IPS-20b (cell line): ENCODE data around the gene IGBP1.

Source experiments
- H3K27ac ChIP-seq: one replicate; pipeline ENCODE4 v1.5.1; 2013; ENCODE audit warnings: low read length
- H3K27me3 ChIP-seq: 2 replicates; pipeline ENCODE4 v1.6.1; 2013; ENCODE audit warnings: mild to moderate bottlenecking, low read length, inconsistent platforms; ENCODE audit not compliant: insufficient read depth
- H3K36me3 ChIP-seq: 2 replicates; pipeline ENCODE4 v1.6.1; 2013; ENCODE audit warnings: low read depth, mild to moderate bottlenecking, inconsistent platforms, low read length, moderate library complexity; ENCODE audit not compliant: insufficient read depth
- H3K4me1 ChIP-seq: 2 replicates; pipeline ENCODE4 v1.6.1; 2013; ENCODE audit warnings: mild to moderate bottlenecking, control low read depth, inconsistent platforms, low read length, moderate library complexity; ENCODE audit not compliant: insufficient read depth
- H3K4me3 ChIP-seq: 2 replicates; pipeline ENCODE4 v1.5.1; 2013; ENCODE audit warnings: mild to moderate bottlenecking, low read length, inconsistent platforms
- H3K9ac ChIP-seq: 2 replicates; pipeline ENCODE4 v1.6.1; 2013; ENCODE audit warnings: low read depth, mild to moderate bottlenecking, inconsistent platforms, low read length, moderate library complexity
- H3K9me3 ChIP-seq: 2 replicates; pipeline ENCODE4 v1.6.1; 2013; ENCODE audit warnings: mild to moderate bottlenecking, low read depth, low read length, inconsistent platforms; ENCODE audit not compliant: insufficient read depth

The IGBP1 gene

DNA sequence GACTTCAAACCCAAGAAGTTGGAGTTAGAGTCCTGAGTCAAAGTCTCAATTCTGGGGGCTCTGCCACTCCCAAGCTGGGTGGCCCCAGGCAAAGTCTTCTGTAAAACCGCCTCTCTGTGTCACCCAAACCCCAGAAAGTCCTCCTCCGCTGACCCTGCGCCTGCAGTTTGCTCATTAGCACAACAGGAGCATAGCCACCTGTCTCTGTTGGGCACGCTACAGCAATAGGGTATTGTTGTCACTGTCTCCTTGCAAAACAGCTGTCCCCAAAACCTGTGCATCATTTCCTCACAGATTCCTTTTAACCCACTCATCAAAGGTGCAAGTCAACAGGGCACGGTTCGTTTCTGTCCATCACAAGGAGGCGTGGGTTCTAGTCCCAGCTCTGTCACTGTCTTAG, 36.0 kb downstream of the IGBP1 start:
- Histone ChIP-seq H3K9ac (peak overlapping the region; percentile 51; the same call in 1 of the 2 replicates), H3K9me3 (no peaks in the 10 kb centered on the region), H3K4me3 (peak overlapping the region; percentile 39; the same call in 1 of the 2 replicates), H3K36me3 (peaks cover 18% of the 10 kb centered on the region; the same call in 1 of the 2 replicates), H3K27me3 (no peaks in the 10 kb centered on the region), H3K27ac (no peak overlapping the region), H3K4me1 (peaks cover 39% of the 10 kb centered on the region)

- peak overlapping the region; percentile 39 for H3K27ac ChIP-seq
- peak overlapping the region; percentile 28; the same call in 1 of the 2 replicates for H3K4me3 ChIP-seq
- H3K9me3 ChIP-seq = no peaks in the 10 kb centered on the region
- H3K9ac ChIP-seq = peak overlapping the region; percentile 13; the same call in 1 of the 2 replicates
- peaks cover 39% of the 10 kb centered on the region for H3K4me1 ChIP-seq
- no peaks in the 10 kb centered on the region for H3K27me3 ChIP-seq
- H3K36me3 ChIP-seq = 0 out of 2 replicates have a peak, but pooled peaks cover 3% of the 10 kb centered on the region
Observed at GRCh38 chrX:70171624-70172023, 38.4 kb downstream of the IGBP1 start.

DNA sequence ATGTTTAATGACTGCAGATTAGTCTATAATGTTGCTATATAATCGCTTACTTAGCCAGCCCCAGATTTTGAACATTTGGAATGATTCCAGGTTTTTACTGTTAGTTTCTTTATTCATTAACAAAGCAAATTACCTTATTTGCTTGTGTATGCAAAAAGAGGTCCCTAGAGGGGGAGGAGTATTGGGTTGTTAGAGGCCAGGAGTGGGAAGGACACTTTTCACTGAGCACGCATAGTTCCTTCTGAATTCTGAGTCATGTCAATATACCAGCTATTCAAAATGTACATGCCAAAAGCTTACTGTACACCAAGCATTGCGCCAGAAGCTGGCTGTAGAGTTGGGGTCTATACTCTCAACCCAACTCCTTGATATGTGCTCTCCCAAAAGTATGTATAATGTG, 39.0 kb downstream of the IGBP1 start:
- 0 out of 2 replicates have a peak overlapping the region, but pooled peaks have one; percentile 28 for H3K4me3 ChIP-seq
- no peak overlapping the region for H3K27ac ChIP-seq
- H3K36me3 ChIP-seq = no peaks in the 10 kb centered on the region
- H3K9ac ChIP-seq = no peak overlapping the region
- H3K27me3 ChIP-seq = no peaks in the 10 kb centered on the region
- peaks cover 37% of the 10 kb centered on the region for H3K4me1 ChIP-seq
- H3K9me3 ChIP-seq = no peaks in the 10 kb centered on the region

- no peak overlapping the region for H3K4me3 ChIP-seq
- no peak overlapping the region for H3K9ac ChIP-seq
- H3K4me1 ChIP-seq = peaks cover 31% of the 10 kb centered on the region
Observed at GRCh38 chrX:70172964-70173363, 39.7 kb downstream of the IGBP1 start.

GRCh38 chrX:70174754-70175153, 41.5 kb downstream of the IGBP1 start:
- no peak overlapping the region for H3K9ac ChIP-seq
- H3K27me3 ChIP-seq = no peaks in the 10 kb centered on the region
- no peak overlapping the region for H3K27ac ChIP-seq
- no peak overlapping the region for H3K4me3 ChIP-seq
- H3K9me3 ChIP-seq = no peaks in the 10 kb centered on the region
- H3K36me3 ChIP-seq = no peaks in the 10 kb centered on the region
- peaks cover 18% of the 10 kb centered on the region for H3K4me1 ChIP-seq

More at GRCh38 chrX:70172964-70173363, 39.7 kb downstream of the IGBP1 start:
- H3K27me3 ChIP-seq = no peaks in the 10 kb centered on the region
- H3K9me3 ChIP-seq = no peaks in the 10 kb centered on the region
- H3K36me3 ChIP-seq = no peaks in the 10 kb centered on the region
- no peak overlapping the region for H3K27ac ChIP-seq

- no peak overlapping the region for H3K9ac ChIP-seq
- H3K36me3 ChIP-seq = no peaks in the 10 kb centered on the region
- H3K27me3 ChIP-seq = no peaks in the 10 kb centered on the region
Observed at GRCh38 chrX:70175338-70175737, 42.1 kb downstream of the IGBP1 start.

GRCh38 chrX:70176938-70177533, 43.8 kb downstream of the IGBP1 start, which contains the start of gene DGAT2L6:
Gene DGAT2L6, plus strand, starts transcription at chrX:70177483. Its CDS starts 100 bp downstream, at chrX:70177583.
- Histone ChIP-seq H3K9me3 (no peaks in the 10 kb centered on the region), H3K9ac (no peak within 1 kb of the TSS), H3K27ac (no peak within 1 kb of the TSS), H3K4me3 (no peak within 1 kb of the TSS), H3K4me1 (peaks cover 8% of the 10 kb centered on the region), H3K27me3 (no peaks in the 10 kb centered on the region), H3K36me3 (no peaks in the 10 kb centered on the region)

More at GRCh38 chrX:70175338-70175737, 42.1 kb downstream of the IGBP1 start:
- H3K9me3 ChIP-seq = no peaks in the 10 kb centered on the region
- no peak overlapping the region for H3K4me3 ChIP-seq
- H3K27ac ChIP-seq = no peak overlapping the region
- H3K4me1 ChIP-seq = peaks cover 18% of the 10 kb centered on the region

DNA sequence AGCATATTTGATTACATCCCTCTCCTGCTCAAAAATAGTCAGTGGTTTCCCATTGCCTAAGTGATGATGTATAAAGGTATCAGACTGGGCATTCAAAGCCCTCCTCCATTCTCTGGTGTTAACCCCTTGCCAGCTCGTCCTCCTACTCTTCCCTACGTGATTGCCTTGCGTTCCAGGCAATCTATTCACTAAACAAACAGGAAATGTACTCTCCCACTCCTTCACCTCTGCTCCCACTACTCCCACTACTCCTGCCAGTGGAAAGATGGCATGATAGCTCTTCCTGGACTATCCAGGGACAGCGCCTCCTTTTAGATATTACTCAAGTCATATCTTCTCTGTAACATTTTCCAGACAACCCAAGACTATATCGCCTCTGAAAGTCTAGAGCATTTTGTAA, 49.8 kb downstream of the IGBP1 start:
- H3K4me1 ChIP-seq = no peaks in the 10 kb centered on the region
- H3K9ac ChIP-seq = no peak overlapping the region
- no peak overlapping the region for H3K4me3 ChIP-seq
- H3K9me3 ChIP-seq = no peaks in the 10 kb centered on the region
- H3K27me3 ChIP-seq = no peaks in the 10 kb centered on the region
- H3K27ac ChIP-seq = no peak overlapping the region
- H3K36me3 ChIP-seq = no peaks in the 10 kb centered on the region

GRCh38 chrX:70190225-70190624, 57.0 kb downstream of the IGBP1 start:
- Histone ChIP-seq H3K36me3 (no peaks in the 10 kb centered on the region), H3K4me1 (no peaks in the 10 kb centered on the region), H3K4me3 (no peak overlapping the region), H3K27me3 (no peaks in the 10 kb centered on the region), H3K9me3 (no peaks in the 10 kb centered on the region), H3K9ac (no peak overlapping the region), H3K27ac (no peak overlapping the region)

DNA sequence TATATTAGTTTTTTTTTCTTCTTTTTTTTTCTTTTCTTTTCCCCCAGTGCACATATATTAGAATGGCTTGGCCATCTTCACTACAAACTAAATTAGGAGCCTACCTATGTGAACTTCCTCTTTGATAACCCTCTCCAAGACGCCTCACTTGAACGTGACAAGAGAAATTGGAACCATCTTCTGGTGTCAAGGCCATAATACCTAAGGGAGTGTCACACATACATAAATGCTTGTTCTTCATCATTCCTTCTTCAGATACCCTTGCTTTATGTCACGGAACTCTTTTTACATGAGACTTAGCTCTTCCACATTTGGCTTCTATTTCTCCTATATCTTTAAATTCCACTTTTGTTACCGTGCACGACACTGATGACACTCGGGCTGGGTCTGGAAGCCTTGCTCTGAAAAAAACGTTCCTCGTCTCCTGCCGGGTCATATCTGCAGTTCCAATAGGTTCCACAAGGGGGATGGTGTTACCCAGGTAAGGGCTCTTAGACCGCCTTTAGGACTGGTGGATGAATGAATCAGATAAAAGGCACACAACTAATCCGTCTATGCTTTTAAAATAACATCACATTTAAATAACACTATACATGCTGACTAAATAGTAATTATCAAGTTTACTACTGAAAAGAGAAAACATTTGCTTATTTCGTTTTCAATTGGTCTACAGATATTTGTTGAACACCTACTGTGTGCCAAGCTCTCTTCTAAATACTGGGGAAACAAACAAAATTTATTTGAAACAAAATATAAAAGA, 63.9 kb downstream of the IGBP1 start:
- no peak overlapping the region for H3K27ac ChIP-seq
- H3K4me3 ChIP-seq = no peak overlapping the region
- no peaks in the 10 kb centered on the region for H3K9me3 ChIP-seq
- H3K27me3 ChIP-seq = no peaks in the 10 kb centered on the region
- no peaks in the 10 kb centered on the region for H3K4me1 ChIP-seq
- H3K9ac ChIP-seq = no peak overlapping the region
- no peaks in the 10 kb centered on the region for H3K36me3 ChIP-seq

DNA sequence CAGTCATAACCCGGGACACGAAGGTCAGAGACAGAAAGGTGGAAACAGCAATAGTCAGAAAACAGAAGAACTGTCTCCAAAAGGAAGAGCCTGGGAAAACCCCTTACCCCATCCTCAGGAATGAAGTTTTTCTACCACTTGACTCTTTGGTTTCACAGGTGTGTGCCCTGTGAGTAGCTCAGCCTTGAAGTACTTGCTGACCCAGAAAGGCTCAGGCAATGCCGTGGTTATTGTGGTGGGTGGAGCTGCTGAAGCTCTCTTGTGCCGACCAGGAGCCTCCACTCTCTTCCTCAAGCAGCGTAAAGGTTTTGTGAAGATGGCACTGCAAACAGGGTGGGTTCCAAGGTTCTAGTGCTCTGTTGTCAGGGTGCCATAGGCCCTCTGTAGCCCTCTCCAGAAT, 68.5 kb downstream of the IGBP1 start:
- Histone ChIP-seq H3K4me3 (no peak overlapping the region), H3K9me3 (no peaks in the 10 kb centered on the region), H3K9ac (no peak overlapping the region), H3K27me3 (no peaks in the 10 kb centered on the region), H3K4me1 (no peaks in the 10 kb centered on the region), H3K27ac (no peak overlapping the region), H3K36me3 (no peaks in the 10 kb centered on the region)

DNA sequence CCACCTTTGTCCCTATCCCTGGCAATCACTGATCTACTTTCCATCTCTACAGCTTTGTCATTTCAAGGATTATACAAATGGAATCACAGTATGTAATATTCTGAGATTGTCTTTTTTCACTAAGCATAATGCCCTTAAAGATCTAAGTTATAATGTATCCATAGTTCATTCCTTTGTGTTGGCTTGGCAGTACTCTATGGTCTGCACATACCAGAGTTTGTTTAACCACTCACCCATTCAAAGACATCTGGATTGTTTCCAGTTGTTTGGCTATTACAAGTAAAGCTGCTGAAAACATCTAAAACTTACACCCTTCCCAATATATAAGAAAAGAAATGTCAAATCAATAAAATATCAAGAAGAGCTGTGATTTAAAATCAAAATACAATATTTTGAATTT, 75.2 kb downstream of the IGBP1 start:
- Histone ChIP-seq H3K9me3 (no peaks in the 10 kb centered on the region), H3K9ac (no peak overlapping the region)

More for the DNA sequence above, 75.2 kb downstream of the IGBP1 start:
- Histone ChIP-seq H3K27ac (no peak overlapping the region), H3K36me3 (no peaks in the 10 kb centered on the region), H3K4me1 (no peaks in the 10 kb centered on the region), H3K4me3 (no peak overlapping the region), H3K27me3 (no peaks in the 10 kb centered on the region)
